Liver (tissue), 3 donors: ENCODE results near the gene CACNA2D1.

Experiments
- ATF3 ChIP-seq: IDR thresholded peaks from 2 replicates; pipeline ENCODE4 v1.6.1; 2016; ENCODE audit warnings: antibody characterized with exemption
- CTCF ChIP-seq: fragments of 150-350 bp; IDR thresholded peaks from 2 replicates; pipeline ENCODE4 v1.5.1; 2017; ENCODE audit warnings: improper control_type of control experiment, low read depth, low read length; ENCODE audit not compliant: missing input control
- FOXA1 ChIP-seq: IDR thresholded peaks from 2 replicates; pipeline ENCODE4 v1.6.1; 2016; ENCODE audit warnings: antibody characterized with exemption
- FOXA2 ChIP-seq: IDR thresholded peaks from 2 replicates; pipeline ENCODE4 v1.6.1; 2016; ENCODE audit warnings: antibody characterized with exemption
- GABPA ChIP-seq, 2 donors: IDR thresholded peaks in 1 of 2; conservative IDR thresholded peaks in 1 of 2; 2 replicates each; pipeline ENCODE4 v1.6.1; 2016; ENCODE audit warnings: antibody characterized with exemption in 2 of 2, mild to moderate bottlenecking in 1 of 2, moderate library complexity in 1 of 2
- JUND ChIP-seq, 2 donors: IDR thresholded peaks; 2 replicates each; pipeline ENCODE4 v1.6.1; 2016; ENCODE audit warnings: antibody characterized with exemption in 2 of 2
- MAX ChIP-seq: IDR thresholded peaks from 2 replicates; pipeline ENCODE4 v1.6.1; 2016; ENCODE audit warnings: antibody characterized with exemption
- RAD21 ChIP-seq, 2 donors: IDR thresholded peaks; 2 replicates each; pipeline ENCODE4 v1.6.1; 2016; ENCODE audit warnings: antibody characterized with exemption in 2 of 2, mild to moderate bottlenecking in 2 of 2
- REST ChIP-seq: IDR thresholded peaks from 2 replicates; pipeline ENCODE4 v1.6.1; 2016; ENCODE audit warnings: antibody characterized with exemption, mild to moderate bottlenecking
- RXRA ChIP-seq, 2 donors: IDR thresholded peaks; 2 replicates each; pipeline ENCODE4 v1.6.1; 2017 to 2018; ENCODE audit warnings: antibody characterized with exemption in 2 of 2, mild to moderate bottlenecking in 1 of 2
- SP1 ChIP-seq: IDR thresholded peaks from 2 replicates; pipeline ENCODE4 v1.6.1; 2018; ENCODE audit warnings: antibody characterized with exemption, mild to moderate bottlenecking
- TAF1 ChIP-seq: conservative IDR thresholded peaks from 2 replicates; pipeline ENCODE4 v1.6.1; 2016; ENCODE audit warnings: antibody characterized with exemption, mild to moderate bottlenecking
- YY1 ChIP-seq: IDR thresholded peaks from 2 replicates; pipeline ENCODE4 v1.6.1; 2016; ENCODE audit warnings: antibody characterized with exemption, mild to moderate bottlenecking
- ZBTB33 ChIP-seq: IDR thresholded peaks from 2 replicates; pipeline ENCODE4 v1.6.1; 2016; ENCODE audit warnings: antibody characterized with exemption
- donor health status: healthy.
- donor health status: healthy.

GRCh38 chr7:82445271-82445670, 1.7 kb upstream of the CACNA2D1 start:
- TF ChIP-seq CTCF (no peak), ATF3 (no peak), ZBTB33 (no peak), RXRA (IDR thresholded peaks at IDR 0.05) (no peak), REST (no peak), GABPA (IDR thresholded peaks at IDR 0.05 in 1 of 2, conservative IDR thresholded peaks at IDR 0.05 in 1 of 2) (no peak), JUND (IDR thresholded peaks at IDR 0.05) (no peak), MAX (no peak), FOXA2 (no peak), TAF1 (no peak), RAD21 (IDR thresholded peaks at IDR 0.05) (no peak), YY1 (no peak), SP1 (no peak), FOXA1 (no peak)
